ENCODE measurements around the gene CCDC80.

CCDC80 gene

GRCh38 chr3:112594856-112595255, 46.1 kb downstream of the CCDC80 start:
- ChIA-PET POLR2A (no interaction called here), CTCF (interaction anchor here (1.4 to 1.7 kb wide), 5 partner anchors 11 to 26 kb away, joined by 3 to 7 read pairs (median 4); no protein-coding TSS in a partner anchor)
- DNase-seq (ENCODE audit: extremely low spot score), result no peak
- no peak for TF ChIP-seq CTCF (IDR thresholded peaks at IDR 0.05; ENCODE audit: control extremely low read depth, extremely low read depth, low read depth, missing control alignments)

- CTCF ChIA-PET, result interaction anchor here (0.9 to 1.3 kb wide), 2 partner anchors 10 to 11 kb away, joined by 3 to 5 read pairs; no protein-coding TSS in a partner anchor
- DNase-seq (ENCODE audit: extremely low spot score), result no peak
- TF ChIP-seq CTCF (IDR thresholded peaks at IDR 0.05; ENCODE audit: control extremely low read depth, extremely low read depth, low read depth, missing control alignments), result no peak
- POLR2A ChIA-PET, result no interaction called here
These were observed 47.7 kb downstream of the CCDC80 start for GRCh38 chr3:112593258-112593657.

- TF ChIP-seq CTCF (IDR thresholded peaks at IDR 0.05; ENCODE audit: control extremely low read depth, extremely low read depth, low read depth, missing control alignments), result no peak
- CTCF ChIA-PET, result interaction anchor here (1.1 to 1.9 kb wide), 4 partner anchors 10 to 19 kb away, joined by 3 to 4 read pairs (median 3); no protein-coding TSS in a partner anchor
- POLR2A ChIA-PET, result no interaction called here
- DNase-seq (ENCODE audit: extremely low spot score), result no peak
These were observed 53.6 kb downstream of the CCDC80 start for GRCh38 chr3:112587336-112587735.

- ChIA-PET CTCF (interaction anchor here (1.3 to 1.9 kb wide), 3 partner anchors 12 to 20 kb away, joined by 3 to 4 read pairs (median 3); no protein-coding TSS in a partner anchor), POLR2A (no interaction called here)
- DNase-seq (ENCODE audit: extremely low spot score), result no peak
- TF ChIP-seq CTCF (IDR thresholded peaks at IDR 0.05; ENCODE audit: control extremely low read depth, extremely low read depth, low read depth, missing control alignments), result no peak
These were observed 55.2 kb downstream of the CCDC80 start for GRCh38 chr3:112585782-112586181.

GRCh38 chr3:112583105-112583504, 57.8 kb downstream of the CCDC80 start:
- no peak for TF ChIP-seq CTCF (IDR thresholded peaks at IDR 0.05; ENCODE audit: control extremely low read depth, extremely low read depth, low read depth, missing control alignments)
- no peak for DNase-seq (ENCODE audit: extremely low spot score)
- ChIA-PET POLR2A (no interaction called here), CTCF (interaction anchor here (0.9 to 2.3 kb wide), 17 partner anchors 8 to 706 kb away, joined by 3 to 14 read pairs (median 4); no protein-coding TSS in a partner anchor)

- ChIA-PET POLR2A (no interaction called here), CTCF (interaction anchor here (0.6 to 2.3 kb wide), 29 partner anchors 8 to 706 kb away, joined by 3 to 14 read pairs (median 4); no protein-coding TSS in a partner anchor)
- TF ChIP-seq CTCF (IDR thresholded peaks at IDR 0.05; ENCODE audit: control extremely low read depth, extremely low read depth, low read depth, missing control alignments), result peak; percentile 73
- no peak for DNase-seq (ENCODE audit: extremely low spot score)
These were observed 58.6 kb downstream of the CCDC80 start for GRCh38 chr3:112582244-112582874.

Data from GM10248 (cell line).